ENCODE measurements around the gene TESMIN.

Gene TESMIN

DNA sequence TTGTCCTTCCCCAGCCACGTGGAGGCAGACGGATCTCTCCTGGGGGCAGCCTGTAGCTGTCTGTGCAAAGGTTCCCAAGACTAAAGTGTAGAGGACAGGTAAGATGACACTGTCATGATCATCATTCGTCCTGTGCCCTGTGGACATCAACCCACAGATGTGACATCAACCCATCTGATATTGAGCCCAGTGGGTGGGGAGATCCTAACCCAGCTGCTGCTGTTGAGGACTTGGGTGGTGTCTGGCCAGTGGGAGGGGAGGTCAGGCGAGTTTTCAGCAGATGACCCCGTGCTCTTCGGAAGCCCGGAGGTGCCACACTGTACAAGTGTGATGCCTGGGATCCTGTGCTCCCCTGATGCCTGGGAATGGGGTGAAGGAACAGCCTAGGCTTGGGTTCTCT lies 68.2 kb downstream of the TESMIN start:
- no peak overlapping the region for H3K4me3 ChIP-seq
- H3K9ac ChIP-seq (ENCODE audit: insufficient read length) = no peak overlapping the region
- no peaks in the 10 kb centered on the region for H3K9me3 ChIP-seq (ENCODE audit: low read depth, low read length)
- H3K36me3 ChIP-seq (ENCODE audit: insufficient read depth, low read length) = no peaks in the 10 kb centered on the region
- TF ChIP-seq EZH2 (IDR thresholded peaks at IDR 0.05) = no peak
- TF ChIP-seq FOXP2 (optimal IDR thresholded peaks at IDR 0.05; ENCODE audit: control extremely low read depth, extremely low read length, insufficient read depth) = no peak
- TF ChIP-seq POLR2AphosphoS5 (IDR thresholded peaks at IDR 0.05; ENCODE audit: borderline replicate concordance, low read depth, low read length) = no peak
- DNase-seq (ENCODE audit: low read depth, low spot score) = no peak
- H3K27ac ChIP-seq = no peak overlapping the region

DNA sequence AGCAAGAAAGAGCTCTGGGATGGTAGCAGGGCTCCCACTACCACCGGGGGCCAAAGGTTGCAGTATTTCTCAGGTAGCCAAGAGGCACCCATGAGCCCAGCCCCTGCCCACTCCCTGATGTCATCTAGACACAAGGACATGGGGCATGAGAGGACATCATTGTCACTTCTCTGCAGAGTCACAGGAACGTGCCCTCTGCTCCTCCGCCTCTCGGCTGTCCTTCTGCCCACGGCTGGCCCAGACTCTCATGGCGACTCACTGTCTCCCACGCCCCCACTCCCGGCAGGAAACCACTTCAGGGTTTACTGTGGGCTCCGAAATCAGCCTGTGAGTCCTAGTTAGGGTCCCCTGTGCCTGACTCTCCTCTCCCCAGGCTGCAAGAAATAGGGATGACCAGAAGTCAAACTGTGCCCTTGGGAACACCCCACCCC lies 68.8 kb downstream of the TESMIN start:
- H3K27ac ChIP-seq = no peak overlapping the region
- H3K9me3 ChIP-seq (ENCODE audit: low read depth, low read length) = no peaks in the 10 kb centered on the region
- TF ChIP-seq POLR2AphosphoS5 (IDR thresholded peaks at IDR 0.05; ENCODE audit: borderline replicate concordance, low read depth, low read length) (no peak), EZH2 (IDR thresholded peaks at IDR 0.05) (no peak), FOXP2 (optimal IDR thresholded peaks at IDR 0.05; ENCODE audit: control extremely low read depth, extremely low read length, insufficient read depth) (no peak)
- DNase-seq (ENCODE audit: low read depth, low spot score) = no peak
- H3K36me3 ChIP-seq (ENCODE audit: insufficient read depth, low read length) = no peaks in the 10 kb centered on the region
- no peak overlapping the region for H3K9ac ChIP-seq (ENCODE audit: insufficient read length)
- H3K4me3 ChIP-seq = no peak overlapping the region

DNA sequence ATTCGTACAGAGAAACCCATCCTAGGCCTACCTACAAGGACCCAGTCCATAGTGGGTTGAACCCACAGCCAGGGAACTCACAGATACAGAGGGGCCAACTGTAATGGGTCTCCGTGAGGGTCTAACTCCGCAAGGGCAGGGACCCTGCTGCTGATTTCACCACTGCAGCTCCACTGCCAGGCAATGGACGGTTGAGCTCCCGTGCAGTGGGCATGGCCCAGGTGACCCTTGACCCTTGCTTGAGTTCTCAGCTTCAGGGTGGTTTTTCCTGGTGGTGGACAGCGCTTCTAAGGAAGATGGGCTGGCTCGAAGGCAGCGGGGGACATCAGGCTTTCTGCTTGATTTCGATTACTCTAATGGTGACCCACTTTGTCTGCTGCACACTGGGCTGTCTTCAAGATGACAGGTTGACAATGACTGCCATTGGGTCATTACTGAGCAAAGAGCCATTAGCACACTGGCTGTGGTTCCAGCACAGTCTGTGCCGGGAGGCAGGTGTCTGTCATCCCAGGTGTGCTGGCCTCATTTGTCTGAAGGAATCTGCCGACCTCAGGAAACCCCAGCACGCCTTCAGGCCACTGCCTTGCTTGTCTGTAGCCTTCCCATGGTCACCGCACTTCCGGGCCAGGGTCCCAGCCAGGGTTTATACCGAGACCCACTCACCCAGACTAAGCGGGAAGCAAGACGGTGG lies 70.6 kb downstream of the TESMIN start:
- Histone ChIP-seq H3K36me3 (ENCODE audit: insufficient read depth, low read length) (no peaks in the 10 kb centered on the region), H3K9ac (ENCODE audit: insufficient read length) (no peak overlapping the region)
- no peak for DNase-seq (ENCODE audit: low read depth, low spot score)

DNA sequence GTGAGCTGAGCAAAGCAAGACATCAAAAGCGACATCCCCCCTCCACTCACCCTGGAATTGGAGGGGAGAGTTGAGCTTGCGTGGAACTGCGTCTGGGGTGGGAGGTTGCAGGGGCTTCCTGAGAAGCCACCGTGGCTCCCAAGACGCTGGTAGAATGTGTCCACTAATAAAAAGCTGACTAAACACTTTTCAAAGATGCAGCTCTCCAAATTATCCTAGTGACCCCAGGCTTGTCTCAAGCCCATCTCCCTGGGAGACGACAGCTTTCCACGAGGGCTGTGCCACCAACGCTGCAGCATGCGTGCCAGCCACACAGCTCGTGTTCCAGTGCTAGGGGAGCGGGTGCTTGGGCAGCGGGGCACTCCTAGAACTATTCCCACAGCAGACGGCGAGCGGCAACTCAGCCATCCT lies 73.3 kb downstream of the TESMIN start:
- DNase-seq (ENCODE audit: low read depth, low spot score) = no peak
- Histone ChIP-seq H3K4me3 (no peak overlapping the region), H3K27ac (no peak overlapping the region), H3K9me3 (ENCODE audit: low read depth, low read length) (no peaks in the 10 kb centered on the region), H3K9ac (ENCODE audit: insufficient read length) (no peak overlapping the region), H3K36me3 (ENCODE audit: insufficient read depth, low read length) (no peaks in the 10 kb centered on the region)
- TF ChIP-seq POLR2AphosphoS5 (IDR thresholded peaks at IDR 0.05; ENCODE audit: borderline replicate concordance, low read depth, low read length) (no peak), FOXP2 (optimal IDR thresholded peaks at IDR 0.05; ENCODE audit: control extremely low read depth, extremely low read length, insufficient read depth) (no peak), EZH2 (IDR thresholded peaks at IDR 0.05) (no peak)

More for the DNA sequence above, 70.6 kb downstream of the TESMIN start:
- no peak overlapping the region for H3K27ac ChIP-seq
- H3K4me3 ChIP-seq = no peak overlapping the region
- no peak for TF ChIP-seq FOXP2 (optimal IDR thresholded peaks at IDR 0.05; ENCODE audit: control extremely low read depth, extremely low read length, insufficient read depth)
- TF ChIP-seq EZH2 (IDR thresholded peaks at IDR 0.05) = no peak
- H3K9me3 ChIP-seq (ENCODE audit: low read depth, low read length) = no peaks in the 10 kb centered on the region

DNA sequence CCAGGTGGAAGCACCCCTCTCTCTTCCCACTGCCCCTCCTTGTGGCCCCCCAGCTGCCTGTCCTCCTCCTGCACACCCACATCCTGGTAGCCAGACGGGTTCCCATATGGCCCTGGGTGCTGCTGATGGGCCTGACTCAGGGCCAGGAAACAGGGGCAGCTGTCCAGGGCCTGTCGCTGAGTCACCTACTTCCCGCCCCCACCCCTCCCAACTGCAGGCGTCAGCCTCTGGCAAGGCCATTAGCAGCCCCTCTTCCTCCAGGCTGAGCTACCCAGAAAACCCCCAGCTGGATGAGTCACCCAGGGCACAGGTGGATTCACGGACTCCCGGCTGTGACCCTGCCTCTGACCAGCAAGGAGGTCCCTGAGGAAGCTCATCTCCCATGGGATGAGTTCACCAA lies 73.9 kb downstream of the TESMIN start:
- no peak overlapping the region for H3K9ac ChIP-seq (ENCODE audit: insufficient read length)
- TF ChIP-seq POLR2AphosphoS5 (IDR thresholded peaks at IDR 0.05; ENCODE audit: borderline replicate concordance, low read depth, low read length) (no peak), EZH2 (IDR thresholded peaks at IDR 0.05) (no peak), FOXP2 (optimal IDR thresholded peaks at IDR 0.05; ENCODE audit: control extremely low read depth, extremely low read length, insufficient read depth) (no peak)
- H3K27ac ChIP-seq = no peak overlapping the region
- no peaks in the 10 kb centered on the region for H3K9me3 ChIP-seq (ENCODE audit: low read depth, low read length)
- no peak for DNase-seq (ENCODE audit: low read depth, low spot score)
- no peak overlapping the region for H3K4me3 ChIP-seq
- H3K36me3 ChIP-seq (ENCODE audit: insufficient read depth, low read length) = no peaks in the 10 kb centered on the region

DNA sequence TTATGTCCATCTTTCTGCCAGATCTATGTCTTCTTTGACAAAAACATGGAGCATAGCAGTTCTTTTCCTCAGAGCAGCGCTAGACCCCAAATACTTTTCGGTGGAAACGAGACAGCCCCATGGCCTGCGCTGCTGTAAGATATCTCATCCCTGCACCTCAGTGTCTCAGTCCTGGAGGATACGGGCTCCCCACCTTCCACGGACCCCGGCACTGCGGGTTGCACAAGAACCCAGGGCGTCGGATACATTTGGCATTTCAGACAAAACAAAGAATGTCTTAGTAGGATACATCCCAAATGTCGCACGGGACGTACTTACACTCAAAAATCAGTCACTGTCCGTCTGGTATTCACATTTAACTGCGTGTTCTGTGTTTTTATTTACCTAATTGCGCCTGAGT lies 76.9 kb downstream of the TESMIN start:
- no peak overlapping the region for H3K27ac ChIP-seq
- H3K36me3 ChIP-seq (ENCODE audit: insufficient read depth, low read length) = no peaks in the 10 kb centered on the region
- H3K9me3 ChIP-seq (ENCODE audit: low read depth, low read length) = no peaks in the 10 kb centered on the region
- H3K4me3 ChIP-seq = no peak overlapping the region
- no peak overlapping the region for H3K9ac ChIP-seq (ENCODE audit: insufficient read length)
- TF ChIP-seq FOXP2 (optimal IDR thresholded peaks at IDR 0.05; ENCODE audit: control extremely low read depth, extremely low read length, insufficient read depth) (no peak), EZH2 (IDR thresholded peaks at IDR 0.05) (no peak), POLR2AphosphoS5 (IDR thresholded peaks at IDR 0.05; ENCODE audit: borderline replicate concordance, low read depth, low read length) (no peak)
- no peak for DNase-seq (ENCODE audit: low read depth, low spot score)

DNA sequence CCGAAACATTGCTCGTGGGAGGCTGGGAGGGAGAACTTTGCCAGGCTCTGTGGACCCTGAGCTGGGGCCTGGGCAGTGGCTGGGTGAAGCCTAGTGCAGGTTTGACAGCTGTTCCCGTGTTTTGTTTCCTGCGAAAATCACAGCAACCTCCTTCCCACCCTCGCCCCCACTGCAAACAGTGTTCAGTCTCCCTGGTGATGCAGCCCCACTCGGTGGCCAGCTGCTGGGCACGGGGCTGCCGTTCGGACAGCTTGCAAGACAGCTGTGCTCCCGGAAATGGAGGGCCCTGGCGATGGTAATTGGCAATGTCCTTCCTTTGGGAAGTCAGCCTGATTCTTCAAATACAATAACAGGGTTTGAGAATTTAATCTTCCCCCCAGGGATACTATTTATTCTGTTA lies 77.3 kb downstream of the TESMIN start:
- H3K36me3 ChIP-seq (ENCODE audit: insufficient read depth, low read length) = no peaks in the 10 kb centered on the region
- TF ChIP-seq FOXP2 (optimal IDR thresholded peaks at IDR 0.05; ENCODE audit: control extremely low read depth, extremely low read length, insufficient read depth) = no peak
- TF ChIP-seq EZH2 (IDR thresholded peaks at IDR 0.05) = no peak
- TF ChIP-seq POLR2AphosphoS5 (IDR thresholded peaks at IDR 0.05; ENCODE audit: borderline replicate concordance, low read depth, low read length) = no peak
- no peak overlapping the region for H3K9ac ChIP-seq (ENCODE audit: insufficient read length)
- no peak for DNase-seq (ENCODE audit: low read depth, low spot score)
- H3K9me3 ChIP-seq (ENCODE audit: low read depth, low read length) = no peaks in the 10 kb centered on the region
- H3K27ac ChIP-seq = no peak overlapping the region
- H3K4me3 ChIP-seq = no peak overlapping the region

DNA sequence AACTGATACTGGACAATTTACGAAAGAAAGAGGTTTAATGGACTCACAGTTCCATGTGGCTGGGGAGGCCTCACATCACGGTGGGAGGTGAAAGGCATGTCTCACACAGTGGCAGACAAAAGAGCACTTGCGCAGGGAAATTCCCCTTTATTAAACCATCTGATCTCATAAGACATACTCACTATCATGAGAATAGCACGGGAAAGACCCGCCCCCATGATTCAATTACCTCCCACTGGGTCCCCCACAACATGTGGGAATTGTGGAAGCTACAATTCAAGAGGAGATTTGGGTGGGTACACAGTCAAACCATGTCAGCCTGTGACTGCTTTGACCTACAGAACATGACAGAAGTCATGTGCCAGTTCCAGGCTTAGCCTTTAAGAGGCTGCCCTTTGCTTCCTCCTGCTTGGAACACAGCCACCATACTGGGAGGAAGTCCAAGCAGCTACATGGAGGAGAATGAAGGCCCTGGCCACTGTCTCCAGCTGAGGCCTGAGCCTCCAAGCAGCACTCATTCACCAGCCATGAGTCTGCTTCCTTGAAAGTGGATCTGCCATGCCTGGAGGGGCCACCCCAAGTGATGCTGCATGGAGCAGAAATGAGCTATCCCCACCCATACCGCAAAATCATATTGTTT lies 77.9 kb downstream of the TESMIN start:
- TF ChIP-seq POLR2AphosphoS5 (IDR thresholded peaks at IDR 0.05; ENCODE audit: borderline replicate concordance, low read depth, low read length) (no peak), EZH2 (IDR thresholded peaks at IDR 0.05) (no peak)
- no peak overlapping the region for H3K4me3 ChIP-seq

More for the DNA sequence above, 77.9 kb downstream of the TESMIN start:
- no peaks in the 10 kb centered on the region for H3K36me3 ChIP-seq (ENCODE audit: insufficient read depth, low read length)
- H3K9me3 ChIP-seq (ENCODE audit: low read depth, low read length) = no peaks in the 10 kb centered on the region
- no peak overlapping the region for H3K9ac ChIP-seq (ENCODE audit: insufficient read length)
- no peak overlapping the region for H3K27ac ChIP-seq
- DNase-seq (ENCODE audit: low read depth, low spot score) = no peak

All from SK-N-MC (cell line).